NOMO-1 treated with DMSO at 0.1 percent for 48 hours (cell line): ENCODE results near the gene APC2.
"Not testable (repeated sequence)": the region's sequence is repeated elsewhere in the genome, so short reads cannot be mapped to it uniquely, and the experiment has no call there.

Source experiments
- DNase-seq: peaks from one replicate; lab custom pipeline; 2025; ENCODE audit not compliant: unreplicated experiment; lab: John Stamatoyannopoulos, UW

The APC2 gene

GRCh38 chr19:1429750-1430149, 20.2 kb upstream of the APC2 start:
- no peak for DNase-seq

GRCh38 chr19:1430246-1430645, 19.7 kb upstream of the APC2 start:
- no peak for DNase-seq

GRCh38 chr19:1431759-1432506, 18.0 kb upstream of the APC2 start:
- DNase-seq, result no peak

DNA sequence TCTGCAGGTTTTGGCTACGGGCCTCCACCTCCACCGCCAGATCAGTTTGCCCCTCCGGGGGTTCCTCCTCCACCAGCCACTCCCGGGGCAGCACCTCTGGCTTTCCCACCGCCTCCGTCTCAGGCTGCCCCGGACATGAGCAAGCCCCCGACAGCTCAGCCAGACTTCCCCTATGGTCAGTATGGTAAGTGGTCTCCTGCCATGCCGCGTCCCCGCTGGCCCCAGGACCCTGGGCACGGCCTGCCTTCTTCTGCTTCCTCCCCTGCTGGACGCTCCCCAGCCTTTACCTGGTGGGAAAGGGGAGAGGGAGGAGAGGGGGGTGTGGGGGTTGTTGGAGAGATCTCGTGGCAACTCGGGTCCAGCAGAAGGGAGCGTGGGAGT, 17.4 kb upstream of the APC2 start:
- no peak for DNase-seq

- no peak for DNase-seq
These were observed 16.5 kb upstream of the APC2 start for GRCh38 chr19:1433119-1434039.

GRCh38 chr19:1434040-1434366, 15.9 kb upstream of the APC2 start:
- no peak for DNase-seq

- DNase-seq, result no peak
These were observed 15.3 kb upstream of the APC2 start for GRCh38 chr19:1434577-1435060.

DNA sequence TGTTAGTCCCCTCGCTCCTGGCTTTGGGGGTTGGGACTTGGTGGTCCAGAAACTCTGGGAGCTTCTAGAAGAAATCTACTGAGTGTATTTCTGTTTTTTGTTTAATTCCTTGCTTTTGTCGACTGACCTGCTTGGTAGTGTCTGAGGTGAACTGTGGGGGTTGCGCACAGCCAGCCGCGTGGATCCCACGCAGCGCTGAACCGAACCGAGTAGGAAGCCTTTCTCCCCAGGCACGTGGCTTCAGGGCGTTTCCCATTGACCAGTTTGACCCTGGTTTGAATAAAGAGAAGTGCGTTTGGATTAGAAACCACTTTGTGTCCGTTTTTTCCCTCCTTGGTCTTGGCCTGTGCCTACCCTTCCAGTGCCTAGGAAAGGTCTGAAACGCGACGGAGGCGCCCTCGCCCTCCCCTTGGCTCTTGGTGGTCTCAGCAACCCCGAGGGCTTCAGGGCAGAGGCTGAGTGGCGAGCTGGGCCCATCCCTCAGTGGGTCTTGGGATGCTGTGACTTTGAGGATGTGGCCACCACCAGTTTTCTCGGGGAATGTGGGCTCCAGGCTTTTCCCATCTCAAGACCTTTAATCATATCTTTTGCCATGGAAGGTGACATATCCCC, 14.4 kb upstream of the APC2 start:
- no peak for DNase-seq

DNA sequence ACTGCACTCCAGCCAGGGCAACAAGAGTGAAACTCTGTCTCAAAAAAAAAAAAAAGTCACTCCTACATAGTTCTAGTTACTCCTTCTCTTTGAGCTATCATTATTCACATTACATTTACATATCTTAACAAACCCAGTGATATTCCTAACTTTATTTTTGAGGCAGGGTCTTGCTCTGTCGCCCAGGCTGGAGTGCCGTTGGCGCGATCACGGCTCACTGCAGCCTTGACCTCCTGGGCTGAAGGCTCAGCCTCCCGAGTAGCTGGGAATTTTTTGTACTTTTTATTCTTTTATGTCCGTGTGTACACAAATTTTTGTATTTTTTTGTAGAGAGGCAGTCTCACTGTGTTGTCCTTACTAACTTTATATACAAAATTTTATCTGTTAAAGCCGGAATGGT, 12.3 kb upstream of the APC2 start:
- no peak for DNase-seq

DNA sequence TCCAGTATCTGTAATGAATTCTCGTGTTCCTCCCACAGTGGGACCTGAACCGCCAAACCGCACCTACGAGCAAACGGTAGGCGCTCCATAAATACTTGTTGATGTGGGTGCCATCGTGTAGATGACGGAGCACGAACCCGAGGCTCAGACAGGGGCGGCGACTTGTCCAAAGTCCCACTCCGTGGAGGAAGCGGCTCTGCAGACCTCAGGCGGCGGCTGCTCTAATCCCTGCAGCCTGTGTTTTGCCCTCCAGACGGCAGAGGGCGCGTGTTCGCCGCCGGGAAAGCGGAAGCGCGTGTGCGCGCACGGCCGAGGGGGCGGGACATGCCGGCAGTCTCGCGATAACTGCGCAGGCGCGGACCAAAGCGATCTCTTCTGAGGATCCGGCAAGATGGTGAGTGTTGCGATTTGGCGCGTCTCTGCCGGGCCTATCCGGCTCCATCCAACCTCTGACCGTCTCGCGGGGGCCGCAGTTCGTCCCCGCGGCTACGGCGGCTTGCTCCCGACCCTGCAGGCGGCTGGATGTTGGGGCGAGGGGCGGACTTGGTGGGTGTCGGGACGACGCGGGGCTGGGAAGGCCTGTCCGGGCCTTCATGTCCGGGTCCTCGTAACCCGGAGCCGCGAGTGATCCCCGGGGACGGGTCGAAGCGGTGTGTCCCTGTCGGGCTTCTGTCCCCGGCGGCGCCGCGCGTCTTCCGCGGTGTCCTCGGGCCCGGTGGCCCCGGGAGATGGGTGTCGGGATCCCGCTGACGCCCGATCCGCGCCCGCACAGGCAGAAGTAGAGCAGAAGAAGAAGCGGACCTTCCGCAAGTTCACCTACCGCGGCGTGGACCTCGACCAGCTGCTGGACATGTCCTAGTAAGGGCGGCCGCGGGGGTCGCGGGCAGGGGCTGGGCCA, 11.6 kb upstream of the APC2 start, which contains the start of gene RPS15:
RPS15 (plus strand) TSS at position 362 of the 898 bp plus-strand sequence; CDS start at position 392, 30 bp downstream.
- DNase-seq, result peak; percentile 84

DNA sequence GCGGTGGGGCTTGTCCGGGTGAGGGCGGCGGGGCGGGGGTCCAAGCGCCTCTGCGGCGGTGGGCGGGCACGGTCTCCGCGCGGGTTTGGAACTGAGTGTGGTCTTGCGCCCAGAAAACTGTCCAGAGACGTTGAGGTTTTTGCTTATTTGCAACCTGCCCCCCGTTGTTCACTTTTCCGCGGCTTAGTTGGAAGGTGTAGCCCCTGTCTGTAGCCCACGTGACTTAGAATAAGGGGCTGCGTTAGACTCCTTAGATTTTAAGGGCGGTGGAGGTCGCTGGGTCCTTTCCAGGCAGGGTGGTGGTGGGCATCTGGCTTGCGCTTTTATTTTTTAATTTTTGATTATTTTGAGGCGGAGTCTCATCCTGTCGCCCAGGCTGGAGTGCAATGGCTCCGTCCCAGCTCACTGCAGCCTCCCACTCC, 11.0 kb upstream of the APC2 start:
- no peak for DNase-seq

GRCh38 chr19:1439525-1440417, 10.2 kb upstream of the APC2 start:
- DNase-seq, result not testable (repeated sequence)

GRCh38 chr19:1440418-1440801, 9.5 kb upstream of the APC2 start:
- no peak for DNase-seq

DNA sequence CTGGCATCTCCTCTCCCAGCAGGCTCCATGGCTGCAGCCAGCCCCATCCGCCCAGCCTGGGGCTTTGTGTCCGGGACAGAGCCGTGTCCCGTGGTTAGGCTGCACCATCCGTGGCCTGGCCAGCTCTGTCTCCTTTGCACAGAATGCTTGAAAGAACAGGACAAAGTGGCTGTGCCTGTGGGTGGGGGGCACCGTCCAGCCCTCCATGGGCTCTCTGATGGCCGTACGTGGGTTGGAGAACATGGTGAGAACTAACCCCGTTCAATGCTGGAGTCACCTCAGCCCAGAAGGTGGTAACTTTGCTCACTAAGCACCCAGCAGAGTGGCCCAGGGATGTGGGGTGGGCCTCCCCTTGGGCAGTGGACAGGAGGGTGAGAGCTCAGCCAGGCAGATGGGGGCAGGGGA, 8.9 kb upstream of the APC2 start:
- no peak for DNase-seq

- DNase-seq, result no peak
These were observed 8.1 kb upstream of the APC2 start for GRCh38 chr19:1441677-1442438.

DNA sequence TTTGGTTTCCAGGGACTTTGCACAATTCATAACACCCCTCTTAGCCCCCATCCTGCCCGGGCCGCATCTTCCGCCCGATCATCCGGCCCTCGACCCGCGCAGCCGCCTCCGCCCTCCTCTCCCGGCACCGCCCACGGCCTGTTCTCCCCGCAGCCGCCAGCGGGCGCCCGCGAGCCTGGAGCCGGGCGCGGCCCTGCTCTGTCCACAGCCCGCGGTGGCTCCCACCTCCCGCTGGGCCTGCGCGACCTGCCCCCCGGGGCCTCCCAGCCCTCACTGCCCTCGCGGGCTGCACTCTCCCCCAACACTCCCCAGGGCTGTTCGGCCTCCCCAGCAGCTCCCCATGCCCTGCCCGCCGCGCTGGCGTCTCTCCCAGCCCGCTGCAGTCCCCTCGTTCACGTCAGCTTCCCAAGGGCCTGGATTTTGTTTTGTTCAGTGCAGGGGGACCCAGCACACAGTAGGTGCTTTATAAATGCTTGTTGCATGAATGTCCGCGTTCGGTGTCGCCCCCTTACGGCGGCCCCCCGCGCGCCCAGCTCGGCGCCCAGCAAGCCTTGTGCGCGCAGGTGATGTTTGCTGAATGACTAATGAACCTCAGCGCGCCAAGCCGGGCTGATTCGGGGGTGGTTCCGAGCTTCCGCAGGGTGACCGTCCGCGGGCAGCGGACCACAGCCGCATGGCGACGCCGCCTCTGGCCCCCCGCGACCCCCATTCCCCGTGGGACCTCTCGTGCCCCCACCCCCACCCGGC, 4.6 kb upstream of the APC2 start:
- peak; percentile 46 for DNase-seq

DNA sequence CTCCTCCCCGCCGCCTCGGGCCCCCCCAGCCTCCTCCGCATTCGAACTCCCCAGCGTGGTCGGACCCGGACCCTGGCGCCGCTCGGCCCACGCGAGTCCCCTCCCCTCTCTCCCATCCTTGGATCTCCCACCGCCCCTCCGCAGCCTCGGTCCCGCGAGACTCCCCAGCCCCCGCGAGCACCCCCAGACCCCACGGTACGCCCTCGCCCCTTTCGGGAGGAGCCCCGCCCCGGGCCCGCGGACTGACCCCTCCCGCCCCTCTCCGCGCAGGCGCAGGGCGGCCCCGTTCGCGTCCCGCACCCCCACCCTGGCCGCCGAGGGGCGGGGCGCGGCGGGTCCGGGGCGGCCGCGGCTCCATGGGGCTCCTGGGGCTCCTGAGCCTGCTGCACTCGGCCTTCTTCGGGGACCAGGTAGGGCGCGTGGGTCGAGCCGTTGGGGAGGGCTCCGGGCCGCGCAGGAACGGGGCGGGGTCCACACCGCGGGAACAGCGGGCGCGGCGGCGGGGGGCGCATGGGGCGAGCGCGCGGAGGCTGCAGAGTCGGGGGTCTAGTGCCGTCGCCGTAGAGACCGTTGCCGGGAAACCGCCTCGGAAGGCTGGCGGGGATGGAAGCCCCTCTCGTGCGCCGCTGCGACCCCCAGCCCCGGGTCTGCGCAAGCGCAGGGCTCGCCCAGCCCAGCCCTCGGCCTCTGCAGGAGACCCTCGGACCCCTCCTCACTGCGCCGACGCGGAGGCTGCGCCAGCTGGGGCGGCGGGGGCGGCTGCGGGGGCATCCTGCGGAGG, 3.8 kb upstream of the APC2 start:
- DNase-seq, result no peak
